Astrocyte (in vitro differentiated cells and primary cell): ENCODE data around the gene DYTN. TPM values are rescaled to one million over a fixed set of nuclear protein-coding genes. Genes with fewer than 3 reads are reported as not detected.

Source experiments
- DNase-seq: peaks from one replicate; pipeline ENCODE4 v3.0.0-alpha.2; 2010; ENCODE audit warnings: low read depth
- FAIRE-seq: peaks from 2 replicates; lab custom pipeline; 2011; peaks lifted over from hg19 to GRCh38; lab: Jason Lieb, UNC
- H2AFZ ChIP-seq: 2 replicates; pipeline ENCODE4 v1.6.0; 2012; ENCODE audit warnings: low read depth, low read length, inconsistent platforms
- H3K27ac ChIP-seq: 2 replicates; pipeline ENCODE4 v1.5.1; 2011; ENCODE audit warnings: low read depth, low read length, inconsistent platforms
- H3K27me3 ChIP-seq: 2 replicates; pipeline ENCODE4 v1.6.0; 2011; ENCODE audit warnings: low read length, inconsistent platforms; ENCODE audit not compliant: insufficient read depth
- H3K36me3 ChIP-seq: 2 replicates; pipeline ENCODE4 v1.5.1; 2011; ENCODE audit warnings: low read length, inconsistent platforms; ENCODE audit not compliant: insufficient read depth
- H3K4me1 ChIP-seq: 2 replicates; pipeline ENCODE4 v1.5.1; 2011; ENCODE audit warnings: low read length, inconsistent platforms; ENCODE audit not compliant: insufficient read depth
- H3K4me2 ChIP-seq: 2 replicates; pipeline ENCODE4 v1.6.0; 2012; ENCODE audit warnings: low read length, inconsistent platforms
- H3K4me3 ChIP-seq: 2 replicates; pipeline ENCODE4 v1.5.1; 2011; ENCODE audit warnings: low read depth, mild to moderate bottlenecking, low read length, inconsistent platforms; ENCODE audit not compliant: insufficient read depth
- H3K79me2 ChIP-seq: 2 replicates; pipeline ENCODE4 v1.6.0; 2012; ENCODE audit warnings: mild to moderate bottlenecking, low read length, inconsistent platforms; ENCODE audit not compliant: insufficient read depth
- H3K9ac ChIP-seq: 2 replicates; pipeline ENCODE4 v1.6.0; 2012; ENCODE audit warnings: mild to moderate bottlenecking, low read length, inconsistent platforms
- H3K9me3 ChIP-seq: 2 replicates; pipeline ENCODE4 v1.5.1; 2012; ENCODE audit warnings: low read depth, mild to moderate bottlenecking, low read length, inconsistent platforms; ENCODE audit not compliant: insufficient read depth
- H4K20me1 ChIP-seq: 2 replicates; pipeline ENCODE4 v1.6.0; 2012; ENCODE audit warnings: low read length, inconsistent platforms; ENCODE audit not compliant: insufficient read depth
- H3K27ac Mint-ChIP-seq: one replicate; pipeline ENCODE4 v1.8.0; 2021; ENCODE audit warnings: mild to moderate bottlenecking, mixed read lengths; ENCODE audit not compliant: unreplicated experiment
- H3K27me3 Mint-ChIP-seq: one replicate; pipeline ENCODE4 v1.8.0; 2021; ENCODE audit warnings: low read depth, mixed read lengths; ENCODE audit not compliant: unreplicated experiment
- H3K36me3 Mint-ChIP-seq: one replicate; pipeline ENCODE4 v1.8.0; 2021; ENCODE audit warnings: low read depth, mixed read lengths; ENCODE audit not compliant: unreplicated experiment
- H3K4me1 Mint-ChIP-seq: one replicate; pipeline ENCODE4 v1.8.0; 2021; ENCODE audit warnings: low read depth, mixed read lengths; ENCODE audit not compliant: unreplicated experiment
- H3K4me3 Mint-ChIP-seq: one replicate; pipeline ENCODE4 v1.8.0; 2021; ENCODE audit warnings: mild to moderate bottlenecking, moderate library complexity, mixed read lengths; ENCODE audit not compliant: unreplicated experiment
- H3K9me3 Mint-ChIP-seq: one replicate; pipeline ENCODE4 v1.8.0; 2021; ENCODE audit warnings: mild to moderate bottlenecking, mixed read lengths; ENCODE audit not compliant: unreplicated experiment
- EZH2 ChIP-seq: IDR thresholded peaks from 2 replicates; pipeline ENCODE4 v1.6.1; 2012; ENCODE audit warnings: mild to moderate bottlenecking, low read length, inconsistent platforms; ENCODE audit not compliant: insufficient read depth
- total RNA-seq: library from RNA; stranded (reverse); gene quantifications from 2 replicates; pipeline ENCODE4 v1.2.1, GENCODE V29; 2021
- TF ChIP-seq, protein P1 (sequence below): IDR thresholded peaks from 2 replicates; pipeline ENCODE4 v1.5.1; 2011; ENCODE audit warnings: low read depth, mild to moderate bottlenecking, inconsistent platforms, low read length, moderate library complexity; ENCODE audit not compliant: insufficient read depth

DYTN gene
- total RNA-seq, 1 donor from 2014 or later: not detected

DNA sequence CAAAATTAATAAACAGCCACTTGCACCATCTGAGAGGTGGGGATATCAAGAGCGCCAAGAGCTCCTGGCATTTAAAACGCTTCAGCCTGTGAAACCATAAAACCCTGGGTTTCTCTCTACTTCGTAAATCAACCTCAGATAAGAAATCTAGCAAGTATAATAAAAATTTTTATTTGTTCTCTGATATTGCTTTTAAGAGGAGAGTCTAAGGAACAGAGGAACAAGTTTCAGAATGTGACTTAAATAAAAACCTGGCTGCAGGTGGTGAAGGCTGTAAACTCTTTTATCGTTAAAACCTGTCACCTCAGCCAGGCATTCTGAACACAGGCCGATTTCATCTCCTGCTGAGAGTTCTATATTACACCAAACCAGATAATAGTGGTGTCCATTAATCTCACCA lies 9.9 kb downstream of the DYTN start:
- no peak overlapping the region for H2AFZ ChIP-seq
- no peak overlapping the region for H3K4me2 ChIP-seq
- no peaks in the 10 kb centered on the region for H4K20me1 ChIP-seq
- Mint-ChIP-seq H3K9me3 (no peaks in the 10 kb centered on the region), H3K36me3 (no peaks in the 10 kb centered on the region), H3K4me1 (no peaks in the 10 kb centered on the region), H3K4me3 (no peak overlapping the region), H3K27ac (no peak overlapping the region), H3K27me3 (no peaks in the 10 kb centered on the region)
- H3K36me3 ChIP-seq: no peaks in the 10 kb centered on the region
- TF ChIP-seq, protein P1, sequence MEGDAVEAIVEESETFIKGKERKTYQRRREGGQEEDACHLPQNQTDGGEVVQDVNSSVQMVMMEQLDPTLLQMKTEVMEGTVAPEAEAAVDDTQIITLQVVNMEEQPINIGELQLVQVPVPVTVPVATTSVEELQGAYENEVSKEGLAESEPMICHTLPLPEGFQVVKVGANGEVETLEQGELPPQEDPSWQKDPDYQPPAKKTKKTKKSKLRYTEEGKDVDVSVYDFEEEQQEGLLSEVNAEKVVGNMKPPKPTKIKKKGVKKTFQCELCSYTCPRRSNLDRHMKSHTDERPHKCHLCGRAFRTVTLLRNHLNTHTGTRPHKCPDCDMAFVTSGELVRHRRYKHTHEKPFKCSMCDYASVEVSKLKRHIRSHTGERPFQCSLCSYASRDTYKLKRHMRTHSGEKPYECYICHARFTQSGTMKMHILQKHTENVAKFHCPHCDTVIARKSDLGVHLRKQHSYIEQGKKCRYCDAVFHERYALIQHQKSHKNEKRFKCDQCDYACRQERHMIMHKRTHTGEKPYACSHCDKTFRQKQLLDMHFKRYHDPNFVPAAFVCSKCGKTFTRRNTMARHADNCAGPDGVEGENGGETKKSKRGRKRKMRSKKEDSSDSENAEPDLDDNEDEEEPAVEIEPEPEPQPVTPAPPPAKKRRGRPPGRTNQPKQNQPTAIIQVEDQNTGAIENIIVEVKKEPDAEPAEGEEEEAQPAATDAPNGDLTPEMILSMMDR: no peak
- no peak for TF ChIP-seq EZH2
- FAIRE-seq (no peak), DNase-seq (no peak)
- H3K27me3 ChIP-seq: no peaks in the 10 kb centered on the region
- H3K27ac ChIP-seq: no peak overlapping the region
- no peaks in the 10 kb centered on the region for H3K79me2 ChIP-seq
- no peaks in the 10 kb centered on the region for H3K4me1 ChIP-seq
- H3K9me3 ChIP-seq: no peaks in the 10 kb centered on the region
- no peak overlapping the region for H3K4me3 ChIP-seq
- H3K9ac ChIP-seq: no peak overlapping the region

DNA sequence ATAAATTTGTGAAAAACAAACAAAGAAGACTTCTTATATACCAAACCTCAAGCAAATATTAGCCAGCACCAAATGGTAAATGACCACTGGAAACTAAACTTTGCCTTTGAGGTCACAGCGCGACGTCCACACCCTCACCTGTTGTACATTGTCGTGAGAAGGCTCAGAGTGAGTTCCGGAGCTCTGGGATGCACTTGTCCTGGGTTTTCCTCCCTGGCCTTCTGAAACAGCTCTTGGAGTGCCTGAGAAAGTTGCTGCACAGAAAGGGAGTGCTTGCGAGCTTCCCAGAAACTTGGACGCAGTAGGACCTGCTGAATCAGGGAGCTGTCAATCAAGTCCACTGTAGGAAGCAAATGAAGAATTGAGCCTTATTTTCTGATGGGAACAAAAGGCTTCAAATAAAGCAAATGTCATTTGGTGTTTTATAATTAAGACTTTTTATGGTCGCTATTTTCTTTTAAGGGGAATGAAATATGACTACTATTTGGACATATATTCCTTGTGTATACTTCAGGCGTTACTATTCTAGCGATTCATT lies 11.0 kb downstream of the DYTN start:
- DNase-seq: no peak
- no peak for FAIRE-seq
- no peaks in the 10 kb centered on the region for H3K9me3 ChIP-seq
- no peak overlapping the region for H3K9ac ChIP-seq
- no peaks in the 10 kb centered on the region for H3K36me3 ChIP-seq
- Mint-ChIP-seq H3K4me1 (no peaks in the 10 kb centered on the region), H3K27me3 (no peaks in the 10 kb centered on the region), H3K27ac (no peak overlapping the region), H3K9me3 (no peaks in the 10 kb centered on the region), H3K4me3 (no peak overlapping the region), H3K36me3 (no peaks in the 10 kb centered on the region)
- H3K27me3 ChIP-seq: no peaks in the 10 kb centered on the region
- H2AFZ ChIP-seq: no peak overlapping the region
- H4K20me1 ChIP-seq: no peaks in the 10 kb centered on the region
- no peak overlapping the region for H3K4me3 ChIP-seq
- H3K79me2 ChIP-seq: no peaks in the 10 kb centered on the region
- no peak overlapping the region for H3K27ac ChIP-seq
- no peak overlapping the region for H3K4me2 ChIP-seq
- H3K4me1 ChIP-seq: no peaks in the 10 kb centered on the region
- TF ChIP-seq, protein P1: no peak
- no peak for TF ChIP-seq EZH2

DNA sequence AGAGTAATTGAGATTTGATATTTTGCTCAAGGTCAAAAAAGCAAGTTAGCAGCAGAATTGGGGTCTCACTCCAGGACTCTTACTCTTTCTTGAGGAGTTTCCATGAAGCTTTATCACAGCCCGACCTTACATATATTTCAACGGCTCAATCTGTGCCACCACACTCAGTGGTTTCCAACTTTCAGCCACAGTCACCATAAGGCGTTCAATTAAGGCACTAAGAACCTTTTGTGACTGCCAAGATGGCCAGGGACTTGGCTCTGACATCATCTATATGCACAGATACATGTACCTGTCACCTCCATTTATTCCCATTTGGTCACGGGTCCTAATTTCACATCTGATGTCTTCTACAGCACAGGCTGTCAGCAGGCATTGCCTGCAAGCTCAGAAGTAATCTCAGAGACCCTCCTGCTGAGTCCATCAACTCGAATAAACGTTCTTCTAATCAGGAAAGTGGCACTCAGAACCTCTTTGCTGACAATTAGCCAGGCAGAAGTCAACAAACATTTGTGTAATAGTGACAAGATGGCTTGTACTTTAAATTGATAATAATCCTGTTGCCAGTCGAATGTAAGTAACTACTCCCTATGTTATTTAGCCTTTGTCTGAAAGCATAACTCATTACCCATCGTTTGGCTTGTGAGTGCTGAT lies 16.1 kb downstream of the DYTN start:
- Histone ChIP-seq H3K4me2 (no peak overlapping the region), H3K36me3 (no peaks in the 10 kb centered on the region), H3K79me2 (no peaks in the 10 kb centered on the region), H3K4me3 (no peak overlapping the region), H3K27ac (no peak overlapping the region), H3K9me3 (no peaks in the 10 kb centered on the region), H3K27me3 (no peaks in the 10 kb centered on the region), H3K9ac (no peak overlapping the region), H2AFZ (no peak overlapping the region), H4K20me1 (no peaks in the 10 kb centered on the region), H3K4me1 (no peaks in the 10 kb centered on the region)
- H3K27ac Mint-ChIP-seq: no peak overlapping the region
- peaks cover 5% of the 10 kb centered on the region for H3K27me3 Mint-ChIP-seq
- H3K4me1 Mint-ChIP-seq: peaks cover 3% of the 10 kb centered on the region
- DNase-seq: no peak
- TF ChIP-seq, protein P1: no peak
- no peak for TF ChIP-seq EZH2
- no peaks in the 10 kb centered on the region for H3K36me3 Mint-ChIP-seq
- no peaks in the 10 kb centered on the region for H3K9me3 Mint-ChIP-seq
- no peak overlapping the region for H3K4me3 Mint-ChIP-seq
- no peak for FAIRE-seq
